ENCODE results near the gene CHODL.

The CHODL gene, protein sequence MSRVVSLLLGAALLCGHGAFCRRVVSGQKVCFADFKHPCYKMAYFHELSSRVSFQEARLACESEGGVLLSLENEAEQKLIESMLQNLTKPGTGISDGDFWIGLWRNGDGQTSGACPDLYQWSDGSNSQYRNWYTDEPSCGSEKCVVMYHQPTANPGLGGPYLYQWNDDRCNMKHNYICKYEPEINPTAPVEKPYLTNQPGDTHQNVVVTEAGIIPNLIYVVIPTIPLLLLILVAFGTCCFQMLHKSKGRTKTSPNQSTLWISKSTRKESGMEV

DNA sequence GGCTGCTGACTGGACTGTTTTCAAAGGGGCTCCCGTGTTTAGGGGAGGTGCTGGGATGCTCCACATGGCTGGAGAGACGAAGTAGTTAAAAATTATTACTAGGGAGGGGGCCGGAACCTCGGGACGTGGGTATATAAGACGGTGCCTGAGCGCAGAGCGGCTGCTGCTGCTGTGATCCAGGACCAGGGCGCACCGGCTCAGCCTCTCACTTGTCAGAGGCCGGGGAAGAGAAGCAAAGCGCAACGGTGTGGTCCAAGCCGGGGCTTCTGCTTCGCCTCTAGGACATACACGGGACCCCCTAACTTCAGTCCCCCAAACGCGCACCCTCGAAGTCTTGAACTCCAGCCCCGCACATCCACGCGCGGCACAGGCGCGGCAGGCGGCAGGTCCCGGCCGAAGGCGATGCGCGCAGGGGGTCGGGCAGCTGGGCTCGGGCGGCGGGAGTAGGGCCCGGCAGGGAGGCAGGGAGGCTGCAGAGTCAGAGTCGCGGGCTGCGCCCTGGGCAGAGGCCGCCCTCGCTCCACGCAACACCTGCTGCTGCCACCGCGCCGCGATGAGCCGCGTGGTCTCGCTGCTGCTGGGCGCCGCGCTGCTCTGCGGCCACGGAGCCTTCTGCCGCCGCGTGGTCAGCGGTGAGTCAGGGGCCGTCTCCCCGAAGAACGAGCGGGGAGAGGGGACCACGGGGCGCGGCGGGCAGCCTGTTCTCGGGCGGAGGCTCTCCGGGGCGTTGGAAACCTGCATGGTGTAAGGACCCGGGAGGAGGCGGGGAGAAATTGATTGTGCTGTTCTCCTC lies at the start of gene CHODL:
CHODL (plus strand) TSS at position 163 of the 793 bp plus-strand sequence; CDS start at position 554, 391 bp downstream.
- DNase-seq: no peak

DNA sequence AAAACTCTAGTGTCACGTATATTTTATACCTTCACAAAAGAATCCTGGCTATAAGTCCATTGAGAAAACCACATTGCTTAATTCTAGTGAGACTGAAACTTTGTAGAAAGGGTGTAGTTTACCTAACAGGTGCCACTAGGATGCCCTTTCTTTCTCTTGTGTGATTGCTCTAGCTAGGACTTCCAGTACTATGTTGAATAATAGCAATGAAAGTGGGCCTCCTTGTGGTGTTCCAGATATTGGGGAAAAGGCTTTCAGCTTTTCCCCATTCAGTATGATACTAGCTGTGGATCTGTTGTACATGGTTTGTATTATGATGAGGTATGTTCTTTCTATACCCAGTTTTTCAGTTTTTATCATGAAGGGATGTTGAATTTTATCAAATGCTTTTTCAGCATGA lies 39.7 kb upstream of the CHODL start:
- DNase-seq: no peak

DNA sequence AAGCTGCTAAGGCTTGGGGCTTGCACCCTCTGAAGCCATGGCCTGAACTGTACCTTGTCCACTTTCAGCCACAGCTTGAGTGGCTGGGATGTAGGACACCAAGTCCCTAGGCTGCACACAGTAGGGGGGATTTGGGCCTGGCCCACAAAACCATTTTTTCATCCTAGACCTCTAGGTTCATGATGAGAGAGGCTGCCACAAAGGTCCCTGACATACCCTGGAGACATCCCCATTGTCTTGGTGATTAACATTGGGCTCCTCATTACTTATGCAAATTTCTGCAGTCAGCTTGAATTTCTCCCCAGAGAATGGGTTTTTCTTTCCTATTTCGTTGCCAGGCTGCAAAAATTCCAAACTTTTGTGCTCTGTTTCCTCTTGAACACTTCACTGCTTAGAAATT lies 26.3 kb upstream of the CHODL start:
- no peak for DNase-seq

DNA sequence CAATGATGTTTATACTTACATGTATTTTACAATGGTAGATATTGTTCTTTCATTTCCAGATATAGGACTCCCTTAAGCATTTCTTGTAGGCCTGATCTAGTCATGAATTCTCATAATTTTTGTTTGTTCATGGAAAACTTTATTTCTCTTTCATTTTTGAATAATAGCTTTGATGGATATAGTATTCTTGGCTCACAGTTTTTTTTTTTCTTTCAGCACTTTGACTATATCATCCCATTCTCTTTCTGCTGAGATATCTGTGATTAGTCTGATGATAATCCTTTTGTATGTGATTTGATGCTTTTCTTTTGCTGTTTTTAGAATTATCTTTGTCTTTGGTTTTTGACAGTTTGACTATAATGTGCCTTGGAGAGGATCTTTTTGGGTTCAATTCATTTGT lies 24.1 kb upstream of the CHODL start:
- DNase-seq: no peak

DNA sequence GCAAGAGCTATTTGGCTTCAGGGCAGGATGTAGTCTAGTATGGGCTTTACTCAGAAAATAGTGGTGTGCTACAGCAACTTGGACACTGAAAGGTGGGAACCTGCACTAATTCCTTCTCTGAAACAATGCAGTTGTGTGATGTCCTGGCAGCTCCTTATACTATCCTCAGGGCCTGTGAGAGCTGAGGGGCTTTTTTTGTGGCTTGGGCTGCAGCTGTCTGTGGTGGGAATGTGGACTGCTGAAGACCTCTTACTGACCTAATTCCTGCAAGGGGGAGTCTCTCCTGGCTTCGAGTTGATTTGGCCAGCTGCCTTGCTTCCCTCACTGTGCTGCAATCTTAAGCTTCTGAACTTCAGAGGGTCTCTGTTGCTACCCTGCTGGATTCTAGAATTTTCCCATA lies 22.3 kb upstream of the CHODL start:
- DNase-seq: no peak

DNA sequence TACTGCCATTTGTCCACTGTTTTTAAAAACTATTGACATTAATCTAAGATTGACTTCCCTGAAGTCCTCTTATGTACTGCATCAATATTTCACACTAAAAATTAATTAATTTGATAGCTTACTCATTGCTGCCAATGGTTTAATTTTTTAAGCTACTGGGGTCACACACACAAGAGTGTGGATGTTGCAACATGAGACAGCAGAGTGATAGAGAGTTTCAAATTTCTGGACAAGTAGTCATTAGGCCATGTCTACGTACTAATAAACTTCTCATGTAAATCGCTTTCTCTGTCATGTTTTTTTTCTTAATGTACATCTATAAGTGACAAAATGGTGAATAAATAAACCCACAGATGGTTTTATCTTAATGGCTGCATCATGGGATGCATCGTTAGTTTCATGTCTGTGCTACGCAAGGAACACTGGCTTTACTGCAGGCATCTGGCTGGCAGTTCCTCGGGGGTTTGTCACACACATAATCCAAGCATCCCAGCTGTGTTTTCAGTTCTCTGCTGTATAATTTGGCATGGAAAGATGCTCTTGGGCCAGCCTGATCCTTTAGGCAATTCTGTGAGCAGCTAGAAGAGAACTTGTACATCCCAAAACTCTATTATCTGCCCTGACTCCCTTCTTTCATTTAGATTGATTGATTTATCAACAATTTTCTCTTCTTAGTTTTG lies 16.4 kb upstream of the CHODL start:
- no peak for DNase-seq

DNA sequence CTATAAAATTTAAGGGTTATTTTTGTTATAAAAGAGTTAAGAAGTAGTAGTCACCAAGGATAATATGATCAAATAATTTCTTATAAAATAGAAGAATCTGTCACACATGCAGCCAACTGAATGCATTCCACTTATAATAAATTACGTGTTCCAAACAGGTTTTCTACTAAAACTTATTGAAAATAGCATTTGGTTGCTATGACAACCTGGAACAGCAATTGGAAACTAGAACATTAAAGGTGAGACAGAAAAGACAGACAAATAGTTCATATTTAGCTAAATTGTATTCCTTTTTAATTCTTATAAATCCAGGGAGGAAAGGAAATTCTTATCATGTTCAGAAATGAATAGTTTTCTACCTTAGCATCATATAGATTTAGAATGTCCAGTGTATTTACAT lies 9.1 kb upstream of the CHODL start:
- no peak for DNase-seq

DNA sequence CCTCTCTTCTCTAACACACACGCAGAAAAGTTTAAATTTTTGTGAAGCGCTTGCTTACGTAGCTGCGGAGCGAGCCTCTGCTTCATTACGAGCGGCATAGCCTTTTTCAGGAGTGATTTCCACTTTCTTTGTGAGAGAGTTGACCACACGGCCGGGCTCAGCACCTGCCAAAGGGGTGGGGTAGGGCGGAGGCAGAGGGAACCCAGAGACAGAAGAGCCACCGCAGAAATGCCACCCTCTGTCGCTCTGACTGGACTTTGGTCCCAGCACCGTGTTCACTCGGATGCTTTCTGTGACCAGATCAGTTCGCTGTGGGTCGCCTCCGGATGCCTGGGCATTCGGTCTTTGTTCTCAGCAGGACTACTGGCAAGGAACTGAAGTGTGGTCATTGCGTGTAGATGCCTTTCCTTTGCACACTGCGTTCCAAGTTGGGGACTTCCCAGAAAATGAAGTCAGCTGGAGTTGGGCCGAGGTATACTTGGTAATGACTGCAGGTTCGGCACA lies 883 bp downstream of the CHODL start:
- DNase-seq: no peak

DNA sequence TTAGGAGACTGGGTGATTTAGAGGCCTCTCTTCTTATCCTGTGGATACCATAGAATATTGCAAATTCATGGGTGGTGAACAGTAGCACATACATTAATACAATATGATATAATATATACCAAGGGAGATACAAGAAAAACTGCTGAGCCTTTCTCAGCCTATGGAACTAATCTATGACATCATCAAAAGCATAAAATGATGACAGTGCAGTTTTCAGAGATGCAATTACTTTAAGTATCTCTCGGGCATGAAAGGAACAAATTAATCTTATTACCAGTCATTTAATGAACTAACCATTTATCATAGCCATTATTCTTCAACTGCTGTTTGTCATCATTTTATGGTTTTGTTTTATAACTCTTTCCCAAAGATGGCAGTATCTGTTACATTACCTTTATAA lies 3.5 kb downstream of the CHODL start:
- no peak for DNase-seq

DNA sequence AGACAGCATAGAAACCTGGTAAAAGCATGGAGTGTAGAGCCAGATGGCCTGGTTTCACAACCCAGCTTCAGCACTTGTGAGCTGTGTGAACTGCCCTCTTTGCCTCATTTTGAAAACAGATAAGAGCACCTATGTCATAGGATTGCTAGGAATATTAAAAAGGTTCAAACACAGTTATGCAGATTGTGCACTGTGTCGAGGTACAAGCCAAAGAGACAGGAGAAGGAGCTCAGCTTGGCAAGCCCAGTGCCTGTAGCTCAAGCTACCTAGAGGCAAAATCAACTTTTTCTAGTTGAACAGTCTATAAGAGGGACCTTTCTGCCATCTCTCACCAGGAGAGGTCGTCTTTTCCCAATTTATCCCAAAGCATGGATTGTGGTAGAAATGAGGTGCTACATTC lies 5.0 kb downstream of the CHODL start:
- DNase-seq: no peak

DNA sequence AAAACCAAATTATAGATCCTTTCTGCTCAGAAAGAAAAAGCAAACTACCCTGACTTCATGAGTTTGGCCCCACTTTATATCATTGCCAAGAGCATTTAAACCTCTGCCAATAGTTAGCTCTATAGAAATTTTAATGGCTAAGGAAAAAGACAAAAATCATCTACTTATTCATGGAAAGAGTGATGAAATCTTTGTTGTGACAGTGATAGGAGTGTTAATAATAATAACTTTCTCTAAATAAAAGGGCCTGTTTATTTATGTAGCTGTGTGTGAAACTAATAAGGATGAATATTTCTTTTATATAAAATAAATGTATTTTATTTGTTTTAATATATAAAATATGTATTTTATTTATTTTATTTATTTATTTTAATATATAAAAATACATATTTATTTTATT lies 6.4 kb downstream of the CHODL start:
- no peak for DNase-seq

DNA sequence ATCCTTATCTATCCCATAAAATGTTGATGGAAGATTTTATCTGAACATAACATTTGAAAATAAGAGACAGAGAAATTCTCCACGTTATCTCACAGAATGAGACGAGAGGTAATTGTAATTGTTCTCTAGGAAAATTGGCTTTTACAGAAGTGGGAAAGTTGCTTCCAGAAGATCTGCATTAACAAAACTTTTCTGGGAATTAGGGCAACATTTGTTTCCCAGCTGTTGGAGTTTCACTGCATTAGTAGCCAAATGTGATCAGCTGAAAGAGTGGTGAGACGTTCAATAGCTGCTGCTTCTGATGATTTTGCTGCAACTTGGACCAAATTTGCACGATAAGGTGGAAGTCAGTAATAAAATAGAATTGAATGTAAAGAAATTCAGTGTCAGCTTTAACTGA lies 7.6 kb downstream of the CHODL start:
- DNase-seq: no peak

DNA sequence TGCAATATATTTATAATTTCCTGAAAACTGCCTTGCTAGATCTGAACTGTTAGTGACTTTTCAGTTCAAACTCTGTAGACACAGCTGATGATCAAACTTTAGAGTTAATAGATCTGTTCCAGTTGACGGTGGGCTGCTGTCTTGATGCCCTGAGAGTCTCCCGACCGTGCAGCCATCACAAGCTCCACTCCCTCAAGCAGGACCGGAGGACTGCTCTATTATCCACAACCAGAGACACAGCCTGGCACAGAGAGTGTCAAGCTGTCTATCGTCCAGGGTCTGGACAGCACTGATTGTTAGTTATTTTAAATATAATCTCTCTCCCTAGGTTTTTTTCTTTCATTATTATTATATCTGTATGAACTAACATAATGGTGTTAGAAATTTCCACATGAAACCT lies 8.0 kb downstream of the CHODL start:
- DNase-seq: no peak

DNA sequence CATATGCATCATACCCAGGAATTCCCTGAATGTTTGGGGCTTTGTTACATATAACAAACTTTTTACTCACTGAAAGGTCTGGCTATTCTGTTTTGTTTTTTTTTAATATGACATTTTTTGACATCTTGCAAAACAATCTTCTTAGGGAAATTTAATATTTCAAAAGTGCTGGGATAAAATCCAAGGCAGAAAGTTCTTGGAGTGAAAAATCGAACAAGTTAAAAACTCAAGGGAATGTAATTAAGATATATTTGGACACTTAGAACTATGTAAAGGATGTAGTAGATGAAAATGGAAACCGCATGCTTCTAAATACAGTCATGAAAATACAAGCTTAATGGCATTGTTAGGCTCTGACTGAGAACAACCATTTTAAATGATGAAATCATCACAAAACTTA lies 8.6 kb downstream of the CHODL start:
- no peak for DNase-seq

DNA sequence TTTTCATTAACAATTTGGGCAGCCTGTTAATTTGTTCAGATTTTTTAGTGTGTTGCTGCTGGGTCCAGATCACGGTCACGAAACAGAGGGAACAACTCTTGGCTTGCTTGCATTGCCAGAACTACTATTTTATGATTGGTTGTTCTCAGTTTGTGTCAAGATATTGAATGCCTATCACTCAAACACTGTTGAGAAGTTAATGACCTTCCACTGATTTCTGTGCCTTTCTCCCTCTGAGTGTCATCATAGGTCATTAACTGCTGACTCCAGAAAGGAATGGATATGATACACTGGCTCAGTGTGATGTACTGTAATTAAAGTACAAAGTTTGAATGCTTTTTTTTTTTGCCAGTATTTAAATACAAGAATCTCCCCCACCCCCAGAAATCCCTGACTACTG lies 9.2 kb downstream of the CHODL start:
- no peak for DNase-seq

DNA sequence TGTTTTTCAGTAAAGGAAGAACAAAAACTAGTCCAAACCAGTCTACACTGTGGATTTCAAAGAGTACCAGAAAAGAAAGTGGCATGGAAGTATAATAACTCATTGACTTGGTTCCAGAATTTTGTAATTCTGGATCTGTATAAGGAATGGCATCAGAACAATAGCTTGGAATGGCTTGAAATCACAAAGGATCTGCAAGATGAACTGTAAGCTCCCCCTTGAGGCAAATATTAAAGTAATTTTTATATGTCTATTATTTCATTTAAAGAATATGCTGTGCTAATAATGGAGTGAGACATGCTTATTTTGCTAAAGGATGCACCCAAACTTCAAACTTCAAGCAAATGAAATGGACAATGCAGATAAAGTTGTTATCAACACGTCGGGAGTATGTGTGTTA lies 21.3 kb downstream of the CHODL start:
- no peak for DNase-seq

DNA sequence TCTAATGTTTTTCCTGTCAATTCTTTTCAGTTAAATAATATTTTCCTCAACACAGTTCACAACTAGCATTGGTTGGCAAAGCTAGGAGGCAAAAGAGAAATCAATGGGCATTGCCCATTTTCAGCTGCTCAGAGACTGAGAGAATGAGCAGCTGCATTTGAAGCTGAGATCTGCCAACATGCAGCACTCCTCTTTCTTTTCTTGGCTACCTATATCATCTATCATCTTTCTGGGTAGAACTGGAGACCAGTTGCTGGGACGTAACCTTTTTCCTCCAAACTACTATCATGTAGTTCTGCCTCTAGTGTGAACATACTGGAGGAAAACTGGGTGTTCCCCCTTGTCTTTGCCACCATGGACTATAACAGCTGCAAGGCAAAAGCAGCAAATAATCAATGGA lies 22.9 kb downstream of the CHODL start:
- DNase-seq: no peak

DNA sequence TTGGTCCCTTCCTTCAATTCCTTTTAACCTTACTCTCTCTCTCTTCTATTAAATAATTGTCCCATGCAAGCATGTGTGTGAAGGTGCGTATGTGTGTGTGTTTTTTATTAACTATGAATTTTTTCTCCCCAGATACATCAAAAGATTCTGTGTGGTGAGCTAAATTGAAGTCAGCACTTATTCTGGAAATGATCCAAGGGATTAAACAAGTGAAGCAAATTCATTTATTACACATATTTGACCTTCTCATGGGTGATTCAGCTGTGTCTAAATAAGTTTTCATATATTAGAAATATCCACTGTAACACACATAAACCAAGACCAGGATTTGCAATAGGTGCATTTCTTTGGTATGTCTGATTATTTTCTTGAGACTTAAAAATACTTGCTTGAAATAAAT lies 24.3 kb downstream of the CHODL start:
- no peak for DNase-seq

DNA sequence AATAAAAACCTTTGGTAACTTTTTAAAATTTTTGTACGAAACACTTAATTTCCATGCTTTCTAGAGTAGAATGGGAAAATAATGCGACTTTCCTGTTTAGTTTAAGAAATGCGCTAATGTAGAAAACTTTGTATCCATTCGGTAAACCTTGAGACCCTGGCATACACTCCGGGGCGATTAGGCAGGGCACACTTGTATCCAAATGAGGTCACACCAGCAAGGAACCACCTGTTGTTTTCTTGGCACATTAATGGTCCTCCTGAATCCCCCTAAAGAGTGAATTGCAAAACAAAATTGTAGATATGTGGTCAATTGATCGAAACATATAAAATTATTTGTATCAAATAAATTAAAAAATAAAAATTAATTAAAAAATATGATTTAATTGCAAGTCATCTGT lies 25.2 kb downstream of the CHODL start:
- DNase-seq: no peak

DNA sequence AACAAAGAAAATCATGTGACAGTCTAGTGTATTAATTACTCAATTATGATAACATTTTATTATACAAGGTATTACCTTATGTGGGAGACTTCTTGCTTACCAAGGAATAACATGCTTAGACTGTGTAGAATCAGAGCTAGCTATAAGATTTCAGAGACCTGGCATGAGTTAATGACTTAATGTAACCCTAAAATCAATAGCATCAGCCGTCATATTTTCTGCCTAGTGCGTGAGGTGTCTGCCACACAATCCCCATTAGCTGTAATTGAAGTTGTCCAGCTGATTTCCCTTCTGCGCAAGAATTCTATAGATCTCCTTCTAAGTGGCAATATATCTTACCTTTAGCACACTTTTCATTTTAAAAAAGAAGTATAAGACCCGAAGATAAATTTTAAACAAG lies 28.8 kb downstream of the CHODL start:
- DNase-seq: no peak

DNA sequence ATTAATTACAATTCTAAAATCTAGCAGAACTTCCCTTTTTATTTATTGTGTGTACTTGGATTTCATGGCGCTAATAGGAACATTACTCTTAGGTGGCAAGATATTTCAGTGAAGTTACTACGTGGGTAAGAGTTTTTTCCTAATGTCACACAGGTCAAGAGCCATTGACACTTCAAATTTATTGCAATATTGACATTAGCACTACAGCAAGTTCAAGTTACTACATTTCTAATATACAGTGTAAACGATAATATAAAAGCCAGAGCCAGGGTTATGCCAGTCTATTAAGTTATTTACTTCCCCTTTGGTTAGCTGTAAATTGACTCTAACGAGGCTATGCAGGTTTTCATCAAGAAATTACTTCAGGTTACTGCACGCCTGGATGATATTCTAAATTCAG lies 29.7 kb downstream of the CHODL start:
- DNase-seq: no peak

DNA sequence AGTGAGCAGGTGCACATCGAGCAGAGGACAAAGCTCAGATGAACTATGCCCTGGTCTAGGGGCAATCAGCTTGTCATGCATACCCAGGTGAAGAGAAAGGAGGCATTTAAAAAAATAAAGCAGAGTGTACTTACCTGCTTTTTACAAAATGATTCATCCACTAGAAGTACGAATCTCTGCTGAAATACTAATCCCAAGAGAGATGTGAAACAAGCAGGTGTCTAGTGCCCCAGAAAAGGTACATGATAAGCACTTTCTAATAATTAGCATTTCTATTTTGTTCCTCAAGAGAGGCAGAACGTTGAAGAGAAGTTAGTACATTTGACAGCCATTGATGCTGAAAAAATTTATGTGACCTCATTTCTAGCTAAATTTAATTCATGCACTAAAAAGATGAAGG lies 31.1 kb downstream of the CHODL start:
- no peak for DNase-seq

DNA sequence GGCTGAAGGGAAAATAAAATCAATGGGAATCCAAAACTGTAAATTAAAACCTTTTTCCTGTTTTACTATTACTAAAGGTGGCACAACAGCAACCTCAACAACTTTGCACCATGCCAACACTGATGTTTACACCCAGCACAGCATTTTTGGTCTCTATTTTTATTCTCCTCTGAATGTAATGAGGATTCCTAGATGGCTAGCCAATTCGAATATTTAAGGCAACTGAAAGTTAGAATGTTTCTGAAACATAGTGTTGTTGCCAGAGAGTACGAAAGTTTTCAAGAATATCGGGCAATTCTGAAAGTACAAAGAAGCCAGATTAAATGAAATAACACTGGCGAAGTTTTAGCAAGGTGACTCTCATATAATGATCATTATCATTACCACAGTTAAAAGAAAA lies 40.7 kb downstream of the CHODL start:
- no peak for DNase-seq

DNA sequence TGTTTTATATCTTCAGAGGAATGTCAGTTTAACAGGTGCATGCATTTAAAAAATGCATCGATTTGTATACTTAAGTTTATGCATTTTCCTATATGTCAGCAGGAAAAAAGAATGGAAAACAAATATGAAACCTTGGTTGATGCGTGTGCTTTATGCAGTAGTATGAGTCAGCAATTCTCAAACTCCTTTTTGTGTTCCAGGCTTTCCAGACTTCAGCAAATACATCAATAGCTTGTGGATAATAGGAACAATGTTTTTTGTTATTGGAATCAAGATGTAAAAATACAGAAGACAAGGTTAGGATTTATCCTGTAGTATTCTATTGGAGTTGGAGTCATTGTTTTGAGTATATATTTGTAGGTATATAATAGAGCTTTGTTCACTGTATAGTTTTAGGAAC lies 45.2 kb downstream of the CHODL start:
- DNase-seq: no peak
